Stimulated activated naive CD8-positive, alpha-beta T cell treated with anti-CD3 and anti-CD28 coated beads, Interleukin-15, amount 100 ng/mL, for 72 hours (primary cell): ENCODE measurements around the gene MIAT.
"Not testable (repeated sequence)": the region's sequence is repeated elsewhere in the genome, so short reads cannot be mapped to it uniquely, and the experiment has no call there.

Experiments used
- ATAC-seq: fragments of 150-1000 bp; cut with Tn5 transposase; 2 replicates; pipeline ENCODE4 v1.10.0; 2021; ENCODE audit warnings: mild to moderate bottlenecking, moderate library complexity
- DNase-seq, 2 donors: peaks; one replicate each; pipeline ENCODE4 v3.0.0; 2021 to 2022
- H3K27ac Mint-ChIP-seq, 2 donors: one replicate each; pipeline ENCODE4 v1.8.0; 2022; ENCODE audit warnings: mild to moderate bottlenecking in 2 of 2, mixed read lengths in 2 of 2, moderate library complexity in 2 of 2
- H3K27me3 Mint-ChIP-seq: one replicate; pipeline ENCODE4 v1.8.0; 2022; ENCODE audit warnings: mixed read lengths
- H3K4me1 Mint-ChIP-seq: one replicate; pipeline ENCODE4 v1.8.0; 2022; ENCODE audit warnings: mild to moderate bottlenecking, mixed read lengths
- H3K4me3 Mint-ChIP-seq, 2 donors: one replicate each; pipeline ENCODE4 v1.8.0; 2022; ENCODE audit warnings: mild to moderate bottlenecking in 2 of 2, mixed read lengths in 2 of 2, moderate library complexity in 1 of 2
- H3K9me3 Mint-ChIP-seq, 2 donors: one replicate each; pipeline ENCODE4 v1.8.0; 2022; ENCODE audit warnings: mixed read lengths in 2 of 2

MIAT gene

DNA sequence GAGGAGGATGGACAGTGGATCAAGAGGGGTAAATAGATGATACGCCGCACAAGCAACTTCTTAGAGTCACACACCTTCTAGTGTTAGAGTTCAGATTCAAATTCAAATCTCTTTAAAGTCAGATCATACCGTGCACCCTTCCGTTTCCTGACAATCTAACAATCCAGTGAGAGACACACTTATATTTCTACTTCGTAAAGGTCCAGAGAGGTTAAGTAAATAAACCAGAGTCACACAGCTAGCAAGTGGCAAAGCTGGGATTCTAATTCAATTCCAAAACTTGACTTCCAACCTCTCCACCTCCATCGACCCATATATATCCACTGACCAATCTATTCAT, 34.0 kb downstream of the MIAT start:
- peaks cover 31% of the 10 kb centered on the region for H3K4me1 Mint-ChIP-seq
- peak overlapping the region in 1 of 2 donors; percentile 6 for H3K4me3 Mint-ChIP-seq
- H3K27me3 Mint-ChIP-seq, result no peaks in the 10 kb centered on the region
- H3K27ac Mint-ChIP-seq, result no peak overlapping the region
- no peaks in the 10 kb centered on the region for H3K9me3 Mint-ChIP-seq
- no peak for DNase-seq
- ATAC-seq, result no peak

DNA sequence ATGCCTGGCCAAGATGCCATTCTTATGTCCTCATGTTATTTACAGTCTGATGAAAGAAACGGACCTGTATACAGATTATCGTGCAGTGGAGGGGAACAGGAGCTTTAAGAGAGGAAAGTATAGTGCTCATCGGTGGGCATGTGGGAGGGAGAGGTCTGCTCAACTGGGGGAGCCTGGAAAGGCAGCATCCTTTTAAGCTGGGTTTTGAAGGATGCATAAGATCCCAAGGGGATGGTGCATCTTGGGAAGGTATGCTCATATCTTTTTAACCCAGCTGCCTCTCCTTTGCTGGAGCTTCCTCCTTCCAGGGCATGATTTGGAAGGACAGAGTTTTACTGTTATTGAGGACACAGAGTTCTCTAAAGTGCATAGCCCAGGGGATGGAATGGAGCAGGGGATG, 34.8 kb downstream of the MIAT start:
- DNase-seq (no peak), ATAC-seq (no peak)
- H3K9me3 Mint-ChIP-seq, result no peaks in the 10 kb centered on the region
- no peak overlapping the region for H3K27ac Mint-ChIP-seq
- H3K27me3 Mint-ChIP-seq, result no peaks in the 10 kb centered on the region
- peaks cover 29% of the 10 kb centered on the region for H3K4me1 Mint-ChIP-seq
- H3K4me3 Mint-ChIP-seq, result no peak overlapping the region

DNA sequence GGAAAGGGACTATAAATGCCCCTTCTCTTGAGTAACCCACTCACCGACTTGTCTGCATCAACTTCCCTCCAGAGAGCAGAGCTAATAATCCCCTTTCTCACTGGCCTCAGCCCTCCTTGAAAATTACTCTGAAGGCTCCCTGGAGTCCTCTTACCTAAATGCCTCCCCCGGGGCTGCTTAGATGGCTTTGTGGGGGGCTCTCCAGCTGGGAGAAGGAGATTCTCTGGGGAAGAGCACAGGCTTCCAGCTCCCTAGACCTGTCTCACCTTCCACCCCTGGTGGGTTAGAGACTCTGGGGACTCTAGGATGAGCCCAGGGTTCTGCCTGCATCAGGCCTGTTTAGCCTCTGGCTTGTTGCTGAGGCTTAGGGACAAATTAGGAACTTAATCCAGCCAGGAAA, 39.8 kb downstream of the MIAT start:
- H3K27ac Mint-ChIP-seq, result no peak overlapping the region
- peaks cover 0 to 11% of the 10 kb centered on the region in 2 donors for H3K9me3 Mint-ChIP-seq
- H3K4me3 Mint-ChIP-seq, result no peak overlapping the region
- no peak for DNase-seq
- H3K4me1 Mint-ChIP-seq, result peaks cover 8% of the 10 kb centered on the region
- ATAC-seq, result no peak
- no peaks in the 10 kb centered on the region for H3K27me3 Mint-ChIP-seq

DNA sequence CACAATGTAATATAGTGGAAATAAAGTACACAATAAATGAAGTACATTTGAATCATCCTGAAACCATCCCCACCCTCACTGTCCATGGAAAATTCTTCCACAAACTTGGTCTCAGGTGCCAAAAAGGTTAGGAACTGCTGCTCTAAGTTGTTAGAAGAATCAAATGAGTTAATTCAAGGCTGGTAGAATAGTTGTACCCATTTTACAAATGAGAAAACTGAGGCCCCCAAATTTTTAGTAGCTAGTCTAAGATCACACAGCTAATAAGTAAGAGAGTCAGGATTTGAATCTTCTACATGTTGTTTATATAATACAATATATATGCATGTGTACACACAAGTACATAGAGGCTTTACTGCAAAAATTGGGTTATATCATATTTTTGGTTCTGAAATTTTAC, 43.1 kb downstream of the MIAT start:
- Mint-ChIP-seq H3K4me3 (no peak overlapping the region), H3K27ac (no peak overlapping the region), H3K4me1 (peaks cover 11% of the 10 kb centered on the region)

DNA sequence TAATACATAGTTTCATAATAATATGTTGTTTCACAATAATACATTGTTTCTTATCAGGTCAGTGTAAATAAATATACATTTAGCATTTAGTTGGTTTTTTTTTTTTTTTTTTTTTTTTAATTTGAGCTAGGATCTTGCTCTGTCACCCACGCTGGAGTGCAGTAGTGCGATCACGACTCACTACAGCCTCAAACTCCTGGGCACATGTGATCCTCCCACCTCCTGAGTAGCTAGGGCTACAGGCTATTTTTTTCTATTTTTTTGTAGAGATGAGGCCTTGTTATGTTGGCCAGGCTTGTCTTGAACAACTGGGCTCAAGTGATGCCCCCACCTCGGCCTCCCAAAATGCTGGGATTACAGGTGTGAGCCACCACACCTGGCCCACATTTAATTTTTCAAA, 43.5 kb downstream of the MIAT start:
- no peak for ATAC-seq

More for the DNA sequence above, 43.1 kb downstream of the MIAT start:
- ATAC-seq, result no peak
- Mint-ChIP-seq H3K27me3 (no peaks in the 10 kb centered on the region), H3K9me3 (peaks cover 0 to 11% of the 10 kb centered on the region in 2 donors)
- no peak for DNase-seq

DNA sequence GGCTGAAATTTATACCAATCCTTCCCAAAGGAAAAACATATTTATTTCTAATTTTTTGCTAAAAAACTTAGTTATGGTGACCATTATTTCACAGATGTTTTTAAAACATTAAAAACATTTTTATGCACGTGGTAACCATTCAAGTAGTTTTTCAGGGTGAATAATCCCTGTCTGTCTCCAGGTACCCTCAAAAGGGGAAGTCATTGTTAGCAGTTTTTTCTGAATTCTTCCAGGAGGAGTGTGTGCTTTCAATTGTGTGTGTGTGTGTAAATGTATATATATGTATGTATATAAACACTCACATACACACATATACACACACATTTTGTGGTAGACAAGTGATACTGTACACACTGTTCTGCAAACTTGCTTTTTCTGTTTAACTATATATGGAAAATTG, 43.9 kb downstream of the MIAT start:
- Mint-ChIP-seq H3K4me3 (no peak overlapping the region), H3K27ac (no peak overlapping the region), H3K27me3 (no peaks in the 10 kb centered on the region), H3K4me1 (peaks cover 11% of the 10 kb centered on the region), H3K9me3 (peaks cover 0 to 11% of the 10 kb centered on the region in 2 donors)
- no peak for ATAC-seq
- no peak for DNase-seq

More for the DNA sequence above, 43.5 kb downstream of the MIAT start:
- Mint-ChIP-seq H3K4me1 (peaks cover 11% of the 10 kb centered on the region), H3K9me3 (peaks cover 0 to 11% of the 10 kb centered on the region in 2 donors), H3K27ac (no peak overlapping the region), H3K27me3 (no peaks in the 10 kb centered on the region), H3K4me3 (no peak overlapping the region)
- no peak for DNase-seq

DNA sequence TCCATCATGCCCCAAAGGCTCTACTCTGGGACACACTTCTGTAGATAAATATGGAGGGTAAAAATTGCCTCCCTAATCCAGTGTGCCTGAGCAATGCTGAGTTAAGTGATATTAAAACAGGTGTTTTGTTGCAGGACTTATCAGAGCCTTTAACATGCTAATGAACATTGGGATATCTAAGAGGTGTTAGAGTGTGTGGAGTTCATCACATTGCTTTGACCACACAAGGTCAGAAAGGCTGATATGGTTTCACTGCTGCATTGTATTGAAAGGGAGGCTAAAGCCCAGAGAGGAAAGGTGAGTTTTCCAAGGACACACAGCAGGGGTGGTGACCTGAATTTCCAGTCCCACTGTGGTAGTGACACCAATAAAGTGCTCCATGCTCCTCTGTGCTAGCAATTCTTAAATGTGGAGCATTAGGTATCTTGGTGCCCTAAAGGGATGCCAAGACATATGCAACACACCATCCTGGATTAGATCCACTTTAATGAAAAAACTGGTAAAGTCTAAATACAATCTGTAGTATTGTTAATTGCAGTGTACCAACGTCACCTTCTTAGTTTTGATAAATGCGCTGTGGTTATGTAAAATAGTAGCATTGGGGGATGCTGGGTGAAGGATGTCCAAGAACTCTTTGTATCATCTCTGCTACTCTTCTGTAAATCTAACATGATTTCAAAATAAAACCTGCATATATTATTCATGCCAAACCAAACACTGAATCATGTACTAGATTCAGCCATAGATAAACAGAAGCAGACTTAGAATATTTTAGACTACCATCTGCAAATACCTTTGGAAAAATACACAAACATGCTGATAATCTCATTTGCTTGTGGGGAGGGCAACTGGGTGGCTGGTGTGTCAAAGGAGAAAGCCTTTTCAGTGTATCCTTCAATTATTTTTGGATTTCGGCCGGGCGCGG, 45.8 kb downstream of the MIAT start:
- no peak for ATAC-seq
- DNase-seq, result no peak
- no peak overlapping the region for H3K27ac Mint-ChIP-seq
- no peaks in the 10 kb centered on the region for H3K27me3 Mint-ChIP-seq
- peaks cover 0 to 18% of the 10 kb centered on the region in 2 donors for H3K9me3 Mint-ChIP-seq
- H3K4me1 Mint-ChIP-seq, result peaks cover 17% of the 10 kb centered on the region
- H3K4me3 Mint-ChIP-seq, result no peak overlapping the region

DNA sequence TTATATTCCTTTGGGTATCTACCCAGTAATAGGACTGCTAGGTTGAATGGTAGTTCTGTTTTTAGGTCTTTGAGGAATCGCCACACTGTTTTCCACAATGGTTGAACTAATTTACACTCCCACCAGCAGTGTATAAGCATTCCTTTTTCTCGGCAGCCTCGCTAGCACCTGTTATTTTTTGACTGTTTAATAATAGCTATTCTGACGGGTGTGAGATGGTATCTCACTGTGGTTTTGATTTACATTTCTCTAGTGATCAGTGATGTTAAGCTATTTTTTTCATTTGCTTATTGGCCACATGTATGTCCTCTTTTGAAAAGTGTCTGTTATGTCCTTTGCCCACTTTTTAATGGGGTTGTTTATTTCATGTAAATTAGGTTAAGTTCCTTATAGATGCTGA, 48.0 kb downstream of the MIAT start:
- not testable (repeated sequence) for DNase-seq, ATAC-seq, H3K27ac Mint-ChIP-seq, H3K9me3 Mint-ChIP-seq, H3K4me3 Mint-ChIP-seq, H3K27me3 Mint-ChIP-seq
- peaks cover 13% of the 10 kb centered on the region for H3K4me1 Mint-ChIP-seq

DNA sequence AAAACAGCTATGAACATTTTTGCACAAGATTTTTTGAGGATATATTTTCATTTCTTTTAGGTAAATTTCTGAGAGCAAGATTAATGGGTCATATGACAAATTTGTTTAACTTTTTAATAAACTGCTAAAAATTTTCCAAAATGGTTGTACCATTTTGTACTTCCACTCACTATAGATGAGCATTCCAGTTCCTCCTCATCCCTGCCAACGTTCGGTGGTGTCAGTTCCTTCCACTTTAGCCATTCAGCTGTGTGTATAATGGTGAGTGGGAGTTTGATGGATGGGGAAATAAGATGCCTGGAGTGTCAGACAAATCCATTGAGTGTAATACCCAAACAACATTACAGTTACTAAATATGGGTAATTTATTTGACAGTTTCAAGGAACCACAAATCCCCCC, 49.7 kb downstream of the MIAT start:
- Mint-ChIP-seq H3K27ac (no peak overlapping the region), H3K27me3 (no peaks in the 10 kb centered on the region), H3K4me3 (no peak overlapping the region), H3K4me1 (peaks cover 30% of the 10 kb centered on the region), H3K9me3 (peaks cover 0 to 8% of the 10 kb centered on the region in 2 donors)
- DNase-seq (no peak), ATAC-seq (no peak)

DNA sequence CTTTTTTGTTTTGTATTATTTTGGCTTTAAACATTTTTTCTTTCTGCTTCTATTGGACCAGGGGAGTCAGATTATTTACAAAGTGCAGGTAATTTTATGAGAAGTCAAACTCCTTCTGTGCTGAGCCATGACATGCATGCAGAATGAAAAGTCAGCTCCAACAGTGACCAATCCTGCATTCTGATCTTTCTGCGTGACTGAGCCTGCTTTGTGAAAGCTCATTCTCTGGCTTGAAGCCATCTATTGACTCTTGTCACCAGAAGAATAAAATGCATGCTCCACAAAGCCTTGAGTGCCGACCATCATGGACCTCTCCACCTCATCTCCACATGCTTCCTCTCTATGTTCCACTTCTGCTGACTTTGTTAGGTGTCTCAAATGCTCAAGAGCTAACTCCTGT, 50.2 kb downstream of the MIAT start:
- Mint-ChIP-seq H3K4me3 (no peak overlapping the region), H3K27me3 (no peaks in the 10 kb centered on the region), H3K27ac (no peak overlapping the region), H3K9me3 (peaks cover 0 to 8% of the 10 kb centered on the region in 2 donors), H3K4me1 (peaks cover 26% of the 10 kb centered on the region)
- no peak for ATAC-seq
- no peak for DNase-seq

DNA sequence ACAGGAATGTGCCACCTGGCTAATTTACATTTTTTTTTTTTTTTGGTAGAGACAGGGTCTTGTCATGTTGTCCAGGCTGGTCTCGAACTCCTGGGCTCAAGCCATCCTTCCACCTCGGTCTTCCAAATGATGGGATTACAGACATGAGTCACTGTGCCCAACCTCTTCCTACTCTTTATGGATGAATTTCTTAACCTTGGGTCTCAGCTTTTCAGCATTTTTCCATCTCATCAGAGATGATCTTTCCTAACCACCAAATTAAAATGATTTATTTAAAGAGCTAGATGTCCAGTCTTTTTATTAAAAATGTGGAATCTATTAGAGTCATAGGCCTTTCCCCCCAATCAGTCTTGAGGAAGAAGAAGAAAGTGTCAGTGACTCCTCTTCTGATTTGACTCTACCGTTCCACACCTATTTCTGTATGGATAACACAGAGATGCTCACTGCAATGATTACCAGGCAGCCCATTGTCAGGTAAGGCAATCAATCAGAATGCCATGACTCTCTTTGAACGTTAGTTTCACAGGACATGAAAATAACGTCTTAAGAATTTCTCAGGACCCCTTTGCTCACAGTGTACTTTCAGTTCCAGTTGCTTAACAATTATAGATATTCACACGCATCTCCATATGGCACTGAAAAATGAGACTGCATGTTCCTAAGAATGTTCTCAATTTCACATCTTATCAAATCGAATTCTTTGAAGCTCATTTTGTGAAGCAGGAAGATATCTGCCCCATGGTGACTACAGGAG, 51.0 kb downstream of the MIAT start:
- H3K27ac Mint-ChIP-seq, result no peak overlapping the region
- DNase-seq (no peak), ATAC-seq (no peak)

DNA sequence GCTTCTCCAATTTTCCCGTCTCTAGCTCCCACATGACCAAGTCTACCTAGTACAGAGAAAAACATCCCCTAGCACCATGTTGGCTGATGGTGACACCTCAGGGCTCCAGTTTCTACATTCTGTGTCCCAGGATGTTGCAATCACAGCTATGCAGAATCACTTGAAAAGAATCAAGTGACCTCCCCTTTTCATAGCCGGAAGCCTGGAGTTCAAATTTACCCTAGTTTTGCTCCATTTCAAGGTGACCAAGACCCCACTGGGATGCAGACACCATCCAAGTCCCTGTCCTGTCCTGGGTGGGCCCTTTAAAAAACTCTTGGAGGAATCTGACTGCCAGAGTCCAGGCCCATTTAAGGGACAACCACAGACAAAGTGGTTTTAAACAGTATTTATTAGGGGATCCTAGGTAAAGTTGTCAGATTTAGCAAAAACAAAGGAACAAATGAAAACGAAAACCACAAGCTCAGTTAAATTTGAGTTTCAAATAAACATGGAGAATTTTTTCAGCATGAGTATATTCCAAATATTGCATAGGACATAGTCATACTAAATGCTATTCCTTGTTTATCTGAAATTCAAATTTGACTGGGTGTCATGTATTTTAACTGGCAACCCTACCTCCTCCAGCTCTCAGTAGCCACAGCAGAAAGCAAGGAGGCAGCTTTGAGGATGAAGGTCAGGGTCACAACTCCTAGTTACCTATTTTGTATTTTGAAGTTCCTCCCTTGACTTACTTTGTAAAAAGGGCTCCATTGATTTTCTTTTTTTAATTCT, 52.4 kb downstream of the MIAT start:
- DNase-seq, result no peak
- Mint-ChIP-seq H3K27ac (no peak overlapping the region), H3K4me3 (no peak overlapping the region), H3K27me3 (no peaks in the 10 kb centered on the region), H3K9me3 (peaks cover 0 to 8% of the 10 kb centered on the region in 2 donors), H3K4me1 (peaks cover 26% of the 10 kb centered on the region)
- no peak for ATAC-seq

More for the DNA sequence above, 51.0 kb downstream of the MIAT start:
- Mint-ChIP-seq H3K27me3 (no peaks in the 10 kb centered on the region), H3K9me3 (peaks cover 0 to 8% of the 10 kb centered on the region in 2 donors), H3K4me3 (no peak overlapping the region), H3K4me1 (peaks cover 26% of the 10 kb centered on the region)

DNA sequence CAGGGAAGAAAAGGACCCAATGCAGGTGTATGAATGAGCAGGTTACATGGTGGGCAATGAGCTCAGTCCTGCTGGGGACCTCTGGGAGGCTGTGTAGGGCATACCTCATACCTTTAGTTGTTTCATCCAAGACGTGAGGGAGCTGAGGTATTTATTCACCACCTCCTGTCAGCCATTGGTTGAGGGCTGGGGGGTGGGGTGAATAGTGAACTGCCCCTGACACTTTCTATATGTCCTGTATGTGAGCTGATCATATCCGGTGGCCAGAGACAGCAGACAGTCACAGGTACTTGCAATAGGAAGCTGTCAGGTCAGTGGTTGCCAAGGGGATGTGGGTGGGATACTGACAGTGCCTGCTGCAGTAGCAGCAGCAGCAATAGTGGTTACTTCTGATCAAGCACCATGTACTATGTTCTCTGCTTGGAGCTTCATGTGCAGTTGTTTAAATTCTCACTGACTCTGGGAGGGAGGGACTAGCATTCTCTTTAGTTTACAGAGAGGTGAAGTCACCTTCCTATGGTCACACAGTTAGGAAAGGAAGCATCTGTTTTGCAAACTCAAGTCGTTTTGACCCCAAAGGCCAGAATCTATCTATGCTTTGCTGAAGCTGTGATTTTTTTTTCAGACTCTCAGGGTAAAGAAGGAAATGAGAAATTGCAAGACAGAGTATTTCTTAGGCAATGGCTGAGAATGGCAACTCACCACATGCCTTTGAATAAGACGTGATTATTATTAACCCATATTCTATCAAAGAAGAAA, 54.0 kb downstream of the MIAT start:
- peak; percentile 55 for ATAC-seq
- Mint-ChIP-seq H3K27me3 (no peaks in the 10 kb centered on the region), H3K4me3 (no peak overlapping the region), H3K4me1 (peaks cover 26% of the 10 kb centered on the region), H3K9me3 (peaks cover 0 to 8% of the 10 kb centered on the region in 2 donors), H3K27ac (no peak overlapping the region)
- peak in 1 of 2 donors; percentile 9 for DNase-seq

DNA sequence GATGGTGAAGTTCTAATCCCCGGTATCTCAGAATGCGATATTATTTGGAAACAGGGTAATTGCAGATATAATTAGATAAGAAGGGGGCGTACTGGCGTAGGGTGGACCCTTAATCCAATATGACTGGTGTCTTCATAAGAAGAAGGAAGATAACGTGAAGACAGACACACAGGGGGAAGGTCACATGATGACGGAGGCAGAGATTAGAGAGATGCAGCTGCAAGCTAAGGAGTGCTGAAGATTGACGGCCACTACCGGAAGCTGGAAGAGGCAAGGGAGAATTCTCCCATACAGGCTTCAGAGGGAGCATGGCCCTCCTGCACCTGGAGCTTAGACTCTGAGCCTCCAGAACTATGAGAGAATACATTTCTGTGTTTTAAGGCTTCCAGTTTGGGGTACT, 54.8 kb downstream of the MIAT start:
- no peak overlapping the region for H3K4me3 Mint-ChIP-seq
- no peak for ATAC-seq
- DNase-seq, result no peak
- H3K27me3 Mint-ChIP-seq, result no peaks in the 10 kb centered on the region
- peaks cover 0 to 8% of the 10 kb centered on the region in 2 donors for H3K9me3 Mint-ChIP-seq
- H3K4me1 Mint-ChIP-seq, result peaks cover 26% of the 10 kb centered on the region
- H3K27ac Mint-ChIP-seq, result no peak overlapping the region
